ENCODE data around the gene ARID5B.
"Not testable (repeated sequence)": the region's sequence is repeated elsewhere in the genome, so short reads cannot be mapped to it uniquely, and the experiment has no call there.

ARID5B gene

GRCh38 chr10:62012318-62012717, 110.8 kb downstream of the ARID5B start:
- DNase-seq (ENCODE audit: low read depth in 2 of 2), result no peak

- DNase-seq (ENCODE audit: low read depth in 2 of 2), result no peak
Measured at GRCh38 chr10:62014510-62014909, 113.0 kb downstream of the ARID5B start.

DNA sequence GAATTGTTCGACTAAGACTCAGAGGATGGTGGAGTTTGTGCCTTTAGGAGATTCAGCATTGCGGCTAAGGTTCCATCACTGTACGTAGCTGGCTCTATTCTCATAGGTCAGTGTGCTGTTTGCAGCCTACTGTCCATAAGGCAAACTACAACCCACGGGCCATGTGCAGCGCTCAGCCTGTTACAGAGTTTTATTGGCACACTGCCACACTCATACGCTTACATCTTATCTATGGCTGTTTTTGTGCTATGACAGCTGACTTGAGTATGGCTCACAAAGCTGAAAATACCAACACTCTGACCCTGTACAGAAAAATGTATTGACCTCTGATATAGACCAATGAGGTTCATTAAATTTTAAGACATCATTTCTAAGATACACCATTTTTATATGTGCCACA, 114.5 kb downstream of the ARID5B start:
- no peak for DNase-seq (ENCODE audit: low read depth in 2 of 2)

DNA sequence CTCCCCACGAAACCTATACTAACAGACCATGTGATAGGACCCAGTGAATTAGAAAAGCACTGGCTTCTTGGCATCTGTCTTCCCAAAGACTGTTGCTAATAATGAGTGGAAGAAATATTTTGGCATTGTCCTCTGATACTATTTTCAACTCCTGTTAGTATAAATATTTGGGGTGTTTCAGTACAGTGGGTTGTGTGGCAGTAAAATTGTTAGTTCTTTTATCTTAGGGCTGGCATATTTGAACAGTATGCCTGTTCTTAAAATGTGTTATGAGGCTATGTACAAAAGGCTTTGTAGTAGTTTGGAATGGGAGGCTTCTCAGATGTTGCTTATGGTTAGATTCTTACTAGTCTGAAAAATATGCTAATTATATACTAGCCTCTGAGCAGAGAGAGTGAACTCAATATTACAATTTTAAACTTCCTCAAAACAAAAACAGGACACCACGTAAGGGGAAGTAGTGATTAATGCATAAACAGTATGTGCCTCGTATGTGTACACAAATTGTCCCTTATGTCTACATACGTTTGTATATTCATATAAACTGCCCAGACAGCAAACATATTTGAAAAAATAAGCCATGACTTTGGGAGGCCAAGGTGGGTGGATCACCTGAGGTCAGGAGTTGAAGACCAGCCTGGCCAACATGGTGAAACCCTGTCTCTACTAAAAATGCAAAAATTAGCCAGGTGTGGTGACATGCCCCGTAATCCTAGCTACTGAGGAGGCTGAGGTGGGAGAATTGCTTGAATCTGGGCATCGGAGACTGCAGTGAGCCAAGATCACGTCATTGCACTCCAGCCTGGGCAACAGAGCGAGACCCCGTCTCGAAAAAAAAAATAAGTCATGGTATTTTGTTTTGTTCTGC, 115.4 kb downstream of the ARID5B start:
- no peak for DNase-seq (ENCODE audit: low read depth in 2 of 2)

DNA sequence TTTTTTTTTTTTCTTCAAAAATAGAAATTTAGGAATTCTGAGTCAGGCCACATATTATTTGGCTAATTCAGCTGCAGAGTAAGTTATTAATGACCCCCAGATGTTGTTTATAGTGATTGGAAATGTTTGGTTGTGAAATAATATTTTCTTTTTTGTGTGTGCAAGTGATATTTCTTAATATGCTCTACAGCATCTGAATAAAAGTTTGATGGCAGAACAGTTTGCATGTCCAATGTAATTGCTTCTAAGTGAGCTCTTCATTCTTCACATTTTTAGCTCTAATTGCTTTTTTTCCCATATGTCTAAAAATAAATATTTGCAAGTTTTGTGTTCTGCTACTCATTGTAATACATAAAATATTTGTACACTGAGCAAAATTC, 116.0 kb downstream of the ARID5B start:
- no peak for DNase-seq (ENCODE audit: low read depth in 2 of 2)

- DNase-seq (ENCODE audit: low read depth in 2 of 2), result no peak
Measured at GRCh38 chr10:62018131-62018911, 116.8 kb downstream of the ARID5B start.

- DNase-seq (ENCODE audit: low read depth in 2 of 2), result no peak
Measured at GRCh38 chr10:62019013-62019684, 117.7 kb downstream of the ARID5B start.

GRCh38 chr10:62019685-62020359, 118.3 kb downstream of the ARID5B start:
- no peak for DNase-seq (ENCODE audit: low read depth in 2 of 2)

- no peak for DNase-seq (ENCODE audit: low read depth in 2 of 2)
Measured at GRCh38 chr10:62021128-62021665, 119.7 kb downstream of the ARID5B start.

- DNase-seq (ENCODE audit: low read depth in 2 of 2), result no peak
Measured at GRCh38 chr10:62021978-62022802, 120.7 kb downstream of the ARID5B start.

DNA sequence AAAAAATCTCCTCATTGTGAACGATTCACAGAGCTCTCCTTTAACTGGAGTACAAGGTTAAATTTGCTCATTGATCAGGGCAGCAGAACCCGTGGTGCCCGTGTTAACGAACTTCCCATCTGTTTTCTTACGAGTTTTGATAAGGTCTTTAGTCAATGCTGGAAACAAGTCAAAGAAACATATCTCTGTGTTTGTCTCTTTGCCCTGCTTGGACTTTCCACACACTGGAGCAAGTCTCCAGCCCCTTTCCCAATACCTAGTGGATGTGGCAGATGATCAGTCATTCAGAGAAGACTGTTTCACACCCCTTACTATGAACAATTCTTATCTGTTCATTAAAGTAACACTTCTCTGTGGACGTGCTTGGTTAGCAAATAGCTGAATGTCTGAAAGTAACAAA, 121.3 kb downstream of the ARID5B start:
- no peak for DNase-seq (ENCODE audit: low read depth in 2 of 2)

DNA sequence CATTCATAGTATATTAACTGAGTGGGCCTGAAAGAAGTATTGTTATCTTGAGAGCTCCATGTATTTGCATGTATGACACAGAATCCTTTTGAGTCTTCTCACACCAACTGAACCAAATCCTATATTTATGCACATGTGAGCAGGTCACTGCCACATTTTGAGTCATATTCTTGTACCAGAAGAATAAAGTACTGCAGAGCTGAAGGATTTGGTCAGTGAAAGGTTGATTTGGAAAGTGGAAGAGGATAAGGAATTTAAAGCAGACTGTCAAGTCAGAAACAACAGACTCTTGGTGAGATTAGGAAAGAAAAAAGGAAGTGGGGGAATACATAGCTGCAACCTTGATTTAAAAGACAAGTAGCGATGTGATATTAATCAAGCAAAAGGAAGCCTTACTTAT, 121.8 kb downstream of the ARID5B start:
- DNase-seq (ENCODE audit: low read depth in 2 of 2), result no peak

- no peak for DNase-seq (ENCODE audit: low read depth in 2 of 2)
Measured at GRCh38 chr10:62024026-62024701, 122.7 kb downstream of the ARID5B start.

GRCh38 chr10:62025134-62025794, 123.8 kb downstream of the ARID5B start:
- no peak for DNase-seq (ENCODE audit: low read depth in 2 of 2)

GRCh38 chr10:62025901-62026879, 124.7 kb downstream of the ARID5B start:
- DNase-seq (ENCODE audit: low read depth in 2 of 2), result no peak

- no peak for DNase-seq (ENCODE audit: low read depth in 2 of 2)
Measured at GRCh38 chr10:62027841-62028501, 126.5 kb downstream of the ARID5B start.

GRCh38 chr10:62028502-62028842, 127.0 kb downstream of the ARID5B start:
- not testable (repeated sequence) for DNase-seq (ENCODE audit: low read depth in 2 of 2)

DNA sequence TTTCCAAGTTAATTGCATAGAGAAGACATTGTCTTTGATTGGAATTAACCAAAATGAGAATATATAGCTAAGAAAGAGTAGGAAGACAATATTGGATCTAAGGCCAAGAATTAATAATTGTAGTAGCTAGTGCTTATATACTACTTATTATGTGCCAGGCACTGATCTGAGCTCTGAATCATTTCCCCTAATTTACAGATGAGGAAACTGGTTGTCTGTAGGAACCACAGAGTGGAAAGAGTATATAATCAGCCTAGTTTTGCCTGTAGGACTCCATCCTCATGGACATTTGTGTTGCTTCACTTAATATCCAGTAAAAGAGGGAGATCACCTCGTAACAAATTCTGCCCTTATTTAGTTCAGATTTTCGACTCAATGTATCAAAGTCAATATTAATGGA, 127.9 kb downstream of the ARID5B start:
- no peak for DNase-seq (ENCODE audit: low read depth in 2 of 2)

Data from activated CD4-positive, alpha-beta T cell treated with anti-CD3 and anti-CD28 coated beads for 24 hours (primary cell).